PC-9 (cell line): Measurements from ENCODE around the gene WNT3. TPM values are rescaled to one million over a fixed set of nuclear protein-coding genes. Genes with fewer than 3 reads are reported as not detected.

Source experiments
- BruUV-seq: library from RNA; stranded (reverse); fragments of 400-500 nt; replicated peaks from 2 replicates; lab custom pipeline; 2021; lab: Mats Ljungman, UMichigan
- CTCF ChIA-PET: fragments of 300-600 bp; sonication (Branson Sonifier 250); formaldehyde crosslinking; loops from one replicate; lab custom pipeline; 2022; ENCODE audit warnings: antibody characterized with exemption; lab: Charles Lee
- POLR2A ChIA-PET: fragments of 300-600 bp; sonication (Branson Sonifier 250); formaldehyde crosslinking; loops from one replicate; lab custom pipeline; 2022; ENCODE audit warnings: antibody characterized with exemption; ENCODE audit not compliant: unreplicated experiment; lab: Charles Lee
- DNase-seq, 2 experiments: peaks; one replicate each; pipeline versions ENCODE4 v3.0.0 to v3.0.0-alpha.2; 2015 to 2022; ENCODE audit warnings: mixed read lengths in 1 of 2
- H2AFZ ChIP-seq: fragments of 200-600 bp; sonication (generic); 2 replicates; pipeline ENCODE4 v1.8.1; 2017; ENCODE audit warnings: antibody characterized with exemption
- H3F3A ChIP-seq: fragments of 200-600 bp; sonication (generic); 2 replicates; pipeline ENCODE4 v1.8.1; 2017; ENCODE audit warnings: antibody characterized with exemption, mild to moderate bottlenecking, low read depth; ENCODE audit not compliant: insufficient read depth
- H3K27ac ChIP-seq: fragments of 200-600 bp; sonication (generic); 2 replicates; pipeline ENCODE4 v1.6.1; 2016; ENCODE audit warnings: mixed run types
- H3K27me3 ChIP-seq: fragments of 200-600 bp; sonication (generic); 2 replicates; pipeline ENCODE4 v1.6.1; 2016; ENCODE audit warnings: low read depth, mixed run types; ENCODE audit not compliant: insufficient read depth
- H3K36me3 ChIP-seq: fragments of 200-600 bp; sonication (generic); 2 replicates; pipeline ENCODE4 v1.6.1; 2016; ENCODE audit warnings: low read depth, mixed run types
- H3K4me1 ChIP-seq: fragments of 200-600 bp; sonication (generic); replicated peaks from 2 replicates; pipeline ENCODE4 v1.6.1; 2016; ENCODE audit warnings: mixed run types; ENCODE audit not compliant: insufficient read depth
- H3K4me2 ChIP-seq: fragments of 200-600 bp; sonication (generic); 2 replicates; pipeline ENCODE4 v1.6.1; 2017; ENCODE audit warnings: mixed run types
- H3K4me3 ChIP-seq: fragments of 200-600 bp; sonication (generic); 2 replicates; pipeline ENCODE4 v1.6.1; 2016; ENCODE audit warnings: mixed run types
- H3K79me2 ChIP-seq: fragments of 200-600 bp; sonication (generic); 2 replicates; pipeline ENCODE4 v1.6.1; 2017; ENCODE audit warnings: low read depth, mixed run types
- H3K9me2 ChIP-seq: fragments of 200-600 bp; sonication (generic); 2 replicates; pipeline ENCODE4 v1.8.1; 2017; ENCODE audit warnings: mild to moderate bottlenecking; ENCODE audit not compliant: insufficient read depth
- H3K9me3 ChIP-seq: fragments of 200-600 bp; sonication (generic); 2 replicates; pipeline ENCODE4 v1.8.1; 2016; ENCODE audit warnings: low read depth; ENCODE audit not compliant: insufficient read depth
- H4K20me1 ChIP-seq: fragments of 200-600 bp; sonication (generic); 2 replicates; pipeline ENCODE4 v1.8.1; 2017; ENCODE audit not compliant: insufficient read depth
- EZH2 ChIP-seq: fragments of 200-600 bp; sonication (generic); IDR thresholded peaks from 2 replicates; pipeline ENCODE4 v1.8.0; 2017; ENCODE audit warnings: antibody characterized with exemption, low read depth
- intact Hi-C: fragments of 100-400 bp; cut with micrococcal nuclease; formaldehyde crosslinking; loops from one replicate; pipeline ENCODE4 v1.10.0; 2022; ENCODE audit not compliant: unreplicated experiment
- total RNA-seq: library from RNA; stranded (reverse); gene quantifications from 2 replicates; pipeline ENCODE4 v1.2.3, GENCODE V29; 2021
- TF ChIP-seq, protein P1 (sequence below): fragments of 200-600 bp; sonication (generic); conservative IDR thresholded peaks from 2 replicates; pipeline ENCODE4 v1.6.1; 2017; ENCODE audit warnings: mixed run types, antibody characterized with exemption, mild to moderate bottlenecking, moderate library complexity

WNT3 gene
- total RNA-seq, 1 experiment from 2014 or later: 14.0 TPM

DNA sequence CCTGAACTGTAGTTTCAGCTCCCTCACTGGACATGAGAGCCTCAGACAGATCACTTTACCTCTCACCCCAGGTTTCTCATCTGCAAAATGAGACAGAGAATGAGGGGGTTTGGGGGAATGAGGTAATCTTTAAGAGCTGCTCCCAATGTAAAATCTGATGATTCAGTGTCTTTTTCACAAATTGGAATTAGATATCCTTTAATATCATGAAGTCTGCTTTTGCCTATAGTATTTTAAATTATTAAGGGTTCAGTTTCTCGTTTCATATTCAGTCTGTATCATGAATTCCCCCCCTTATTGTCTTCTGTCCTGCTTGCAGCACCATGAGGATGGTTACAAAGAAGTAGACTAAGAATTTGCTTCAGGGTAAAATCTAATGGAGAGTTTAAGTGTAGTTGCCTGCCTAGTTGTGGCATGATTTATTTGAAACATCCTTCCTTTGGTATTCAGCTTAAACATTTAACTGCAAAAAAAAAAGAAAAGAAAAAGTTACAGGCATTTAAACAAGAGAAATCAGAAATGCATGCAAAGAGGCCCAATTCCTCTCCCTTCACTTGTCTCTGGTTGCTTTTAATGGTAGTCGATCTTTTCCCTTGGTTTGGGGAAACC lies 77.3 kb downstream of the WNT3 start:
- H3K79me2 ChIP-seq: no peaks in the 10 kb centered on the region
- H3K9me2 ChIP-seq: no peaks in the 10 kb centered on the region
- H3K9me3 ChIP-seq: no peaks in the 10 kb centered on the region
- H3K27ac ChIP-seq: no peak overlapping the region
- ChIA-PET POLR2A (no interaction called here), CTCF (no interaction called here)
- H3K4me3 ChIP-seq: no peak overlapping the region
- peaks cover 25% of the 10 kb centered on the region for H3F3A ChIP-seq
- H3K36me3 ChIP-seq: no peaks in the 10 kb centered on the region
- TF ChIP-seq, protein P1, sequence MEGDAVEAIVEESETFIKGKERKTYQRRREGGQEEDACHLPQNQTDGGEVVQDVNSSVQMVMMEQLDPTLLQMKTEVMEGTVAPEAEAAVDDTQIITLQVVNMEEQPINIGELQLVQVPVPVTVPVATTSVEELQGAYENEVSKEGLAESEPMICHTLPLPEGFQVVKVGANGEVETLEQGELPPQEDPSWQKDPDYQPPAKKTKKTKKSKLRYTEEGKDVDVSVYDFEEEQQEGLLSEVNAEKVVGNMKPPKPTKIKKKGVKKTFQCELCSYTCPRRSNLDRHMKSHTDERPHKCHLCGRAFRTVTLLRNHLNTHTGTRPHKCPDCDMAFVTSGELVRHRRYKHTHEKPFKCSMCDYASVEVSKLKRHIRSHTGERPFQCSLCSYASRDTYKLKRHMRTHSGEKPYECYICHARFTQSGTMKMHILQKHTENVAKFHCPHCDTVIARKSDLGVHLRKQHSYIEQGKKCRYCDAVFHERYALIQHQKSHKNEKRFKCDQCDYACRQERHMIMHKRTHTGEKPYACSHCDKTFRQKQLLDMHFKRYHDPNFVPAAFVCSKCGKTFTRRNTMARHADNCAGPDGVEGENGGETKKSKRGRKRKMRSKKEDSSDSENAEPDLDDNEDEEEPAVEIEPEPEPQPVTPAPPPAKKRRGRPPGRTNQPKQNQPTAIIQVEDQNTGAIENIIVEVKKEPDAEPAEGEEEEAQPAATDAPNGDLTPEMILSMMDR: no peak
- no peak for TF ChIP-seq EZH2
- intact Hi-C loops: no loop called here
- no peak overlapping the region for H3K4me2 ChIP-seq
- H3K4me1 ChIP-seq: peaks cover 21% of the 10 kb centered on the region
- DNase-seq: no peak
- no TSS peak for BruUV-seq
- H4K20me1 ChIP-seq: no peaks in the 10 kb centered on the region
- no peak overlapping the region for H2AFZ ChIP-seq
- no peaks in the 10 kb centered on the region for H3K27me3 ChIP-seq

DNA sequence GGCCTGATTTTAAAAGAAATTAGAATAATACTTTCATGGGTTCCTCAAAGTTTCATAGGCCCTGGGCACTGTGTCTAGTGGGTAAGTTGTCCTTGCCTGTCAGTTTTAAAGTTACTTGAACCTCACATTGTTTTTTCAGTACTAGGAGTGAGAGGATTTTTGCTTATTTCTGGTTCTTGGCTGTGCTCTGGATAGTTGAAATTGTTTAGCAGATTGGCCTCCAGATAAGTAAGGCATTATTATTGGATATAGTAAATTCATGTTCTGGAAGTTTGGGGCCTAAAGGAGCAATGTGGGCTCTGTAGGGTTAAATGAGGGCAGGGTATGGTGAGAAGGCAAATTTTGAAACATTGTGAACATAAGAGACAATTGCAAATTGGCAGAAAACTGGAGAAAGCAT lies 78.5 kb downstream of the WNT3 start:
- intact Hi-C loops: no loop called here
- no TSS peak for BruUV-seq
- Histone ChIP-seq H3F3A (peaks cover 25% of the 10 kb centered on the region), H3K79me2 (no peaks in the 10 kb centered on the region), H3K36me3 (no peaks in the 10 kb centered on the region), H3K9me2 (no peaks in the 10 kb centered on the region), H3K4me1 (peaks cover 21% of the 10 kb centered on the region), H2AFZ (no peak overlapping the region), H3K9me3 (no peaks in the 10 kb centered on the region), H3K4me3 (no peak overlapping the region), H4K20me1 (no peaks in the 10 kb centered on the region), H3K4me2 (no peak overlapping the region), H3K27ac (no peak overlapping the region), H3K27me3 (no peaks in the 10 kb centered on the region)
- POLR2A ChIA-PET: no interaction called here
- no peak for DNase-seq
- TF ChIP-seq EZH2: no peak
- TF ChIP-seq, protein P1: no peak
- CTCF ChIA-PET: no interaction called here

DNA sequence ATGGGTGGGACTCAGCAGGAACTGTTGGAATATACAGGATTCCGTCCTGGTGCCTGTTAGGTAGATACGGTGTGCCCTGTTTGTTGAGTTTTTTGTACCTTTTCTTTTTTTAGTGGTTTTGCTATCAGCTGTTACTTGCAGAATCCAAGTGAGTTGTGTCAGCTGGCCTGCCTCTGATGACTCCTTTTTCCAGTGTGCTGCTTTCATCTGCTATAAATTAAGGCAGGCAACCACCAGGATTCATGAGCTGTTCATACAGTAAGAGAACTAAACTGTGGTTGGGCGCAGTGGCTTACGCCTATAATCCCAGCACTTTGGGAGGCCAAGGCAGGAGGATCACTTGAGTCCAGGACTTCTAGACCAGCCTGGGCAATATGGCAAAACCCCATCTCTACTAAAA lies 79.9 kb downstream of the WNT3 start:
- peaks cover 34% of the 10 kb centered on the region for H3F3A ChIP-seq
- TF ChIP-seq EZH2: no peak

DNA sequence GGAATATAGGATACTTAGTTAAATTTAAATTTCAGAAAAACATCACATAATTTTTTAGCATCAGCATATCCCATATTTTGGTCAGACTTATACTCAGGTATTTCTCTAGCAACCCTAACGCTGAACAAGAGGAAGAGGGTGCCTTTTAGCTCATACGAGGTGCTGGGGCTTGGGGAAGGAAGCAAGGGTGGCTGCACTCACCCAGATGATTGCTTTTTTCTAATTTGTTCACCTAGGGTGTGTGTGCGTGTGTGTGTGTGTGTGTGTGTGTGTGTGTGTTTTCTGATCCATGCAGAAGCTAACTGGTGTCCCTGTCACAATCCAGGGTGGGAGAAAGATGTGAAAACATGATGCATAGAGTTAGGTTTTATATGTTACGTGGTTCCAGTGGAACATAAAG lies 81.2 kb downstream of the WNT3 start:
- Histone ChIP-seq H3K79me2 (no peaks in the 10 kb centered on the region), H3K4me1 (peaks cover 16% of the 10 kb centered on the region), H3K36me3 (no peaks in the 10 kb centered on the region), H3K4me3 (no peak overlapping the region), H4K20me1 (no peaks in the 10 kb centered on the region), H3K27ac (no peak overlapping the region), H3K4me2 (no peak overlapping the region), H2AFZ (no peak overlapping the region), H3K9me2 (no peaks in the 10 kb centered on the region), H3K27me3 (no peaks in the 10 kb centered on the region), H3K9me3 (no peaks in the 10 kb centered on the region), H3F3A (peaks cover 25% of the 10 kb centered on the region)
- intact Hi-C loops: no loop called here
- TF ChIP-seq, protein P1: no peak
- POLR2A ChIA-PET: no interaction called here
- DNase-seq: peak in 1 of 2 experiments; percentile 6
- BruUV-seq: no TSS peak
- CTCF ChIA-PET: no interaction called here

More for the DNA sequence above, 79.9 kb downstream of the WNT3 start:
- no peak overlapping the region for H2AFZ ChIP-seq
- H3K9me3 ChIP-seq: no peaks in the 10 kb centered on the region
- H3K36me3 ChIP-seq: no peaks in the 10 kb centered on the region
- peaks cover 27% of the 10 kb centered on the region for H3K4me1 ChIP-seq
- no peak overlapping the region for H3K4me2 ChIP-seq
- no peaks in the 10 kb centered on the region for H3K79me2 ChIP-seq
- ChIA-PET CTCF (no interaction called here), POLR2A (no interaction called here)
- no TSS peak for BruUV-seq
- DNase-seq: peak in 1 of 2 experiments; percentile 17
- H3K27me3 ChIP-seq: no peaks in the 10 kb centered on the region
- no peaks in the 10 kb centered on the region for H4K20me1 ChIP-seq
- intact Hi-C loops: no loop called here
- no peaks in the 10 kb centered on the region for H3K9me2 ChIP-seq
- H3K27ac ChIP-seq: no peak overlapping the region
- H3K4me3 ChIP-seq: no peak overlapping the region
